ENCODE results near the gene TERT.

TERT gene

GRCh38 chr5:1317921-1318565 is 23.2 kb upstream of the TERT start:
- DNase-seq, result no peak

- no peak for DNase-seq
Observed at GRCh38 chr5:1316588-1317340, 21.9 kb upstream of the TERT start.

- peak; percentile 58 for DNase-seq
Observed at GRCh38 chr5:1315709-1316587, 21.1 kb upstream of the TERT start.

- DNase-seq, result no peak
Observed at GRCh38 chr5:1315018-1315708, 20.3 kb upstream of the TERT start.

GRCh38 chr5:1314564-1314982 is 19.7 kb upstream of the TERT start:
- DNase-seq, result no peak

GRCh38 chr5:1312993-1313833 is 18.3 kb upstream of the TERT start:
- DNase-seq, result no peak

- no peak for DNase-seq
Observed at GRCh38 chr5:1312206-1312605, 17.3 kb upstream of the TERT start.

- no peak for DNase-seq
Observed at GRCh38 chr5:1311439-1312055, 16.7 kb upstream of the TERT start.

- DNase-seq, result no peak
Observed at GRCh38 chr5:1310118-1310517, 15.2 kb upstream of the TERT start.

GRCh38 chr5:1304033-1304432 is 9.2 kb upstream of the TERT start:
- DNase-seq, result no peak

- no peak for DNase-seq
Observed at GRCh38 chr5:1302258-1302657, 7.4 kb upstream of the TERT start.

GRCh38 chr5:1300581-1301083 is 5.8 kb upstream of the TERT start:
- DNase-seq, result no peak

GRCh38 chr5:1299961-1300360 is 5.1 kb upstream of the TERT start:
- DNase-seq, result no peak

GRCh38 chr5:1299511-1299850 is 4.6 kb upstream of the TERT start:
- no peak for DNase-seq

GRCh38 chr5:1298723-1299510 is 4.0 kb upstream of the TERT start:
- DNase-seq, result no peak

- DNase-seq, result no peak
Observed at GRCh38 chr5:1298067-1298551, 3.2 kb upstream of the TERT start.

- DNase-seq, result no peak
Observed at GRCh38 chr5:1297243-1297642, 2.4 kb upstream of the TERT start.

- no peak for DNase-seq
Observed at GRCh38 chr5:1295650-1296037, 776 bp upstream of the TERT start.

GRCh38 chr5:1294206-1294834 is 548 bp downstream of the TERT start:
- DNase-seq, result no peak

All from stimulated activated CD4-positive, alpha-beta T cell treated with anti-CD3 and anti-CD28 coated beads, Interleukin-1b, Interleukin-23, amount 100 ng/mL, for 48 hours (primary cell).